BJ (cell line): ENCODE measurements around the gene KCNJ18. TPM values are rescaled to one million over a fixed set of nuclear protein-coding genes. Genes with fewer than 3 reads are reported as not detected.
"Not testable (repeated sequence)": the region's sequence is repeated elsewhere in the genome, so short reads cannot be mapped to it uniquely, and the experiment has no call there.

Experiments used
- CTCF ChIA-PET: fragments of 350-600 bp; formaldehyde crosslinking; extraction: SDS; loops from one replicate; lab custom pipeline; 2021; ENCODE audit warnings: antibody characterized with exemption, inconsistent platforms; lab: Yijun Ruan, JAX
- POLR2A ChIA-PET: fragments of 300-600 bp; sonication (Branson Sonifier 250); formaldehyde crosslinking; extraction: SDS; loops from one replicate; lab custom pipeline; 2021; ENCODE audit warnings: antibody characterized with exemption; lab: Charles Lee
- DNase-seq: peaks from one replicate; pipeline ENCODE4 v3.0.0-alpha.2; 2011; ENCODE audit warnings: low read depth
- H3K27me3 ChIP-seq: 2 replicates; pipeline ENCODE4 v1.6.0; 2011; ENCODE audit warnings: low read length; ENCODE audit not compliant: control insufficient read depth, insufficient read depth
- H3K36me3 ChIP-seq: 2 replicates; pipeline ENCODE4 v1.5.1; 2011; ENCODE audit warnings: low read length; ENCODE audit not compliant: control insufficient read depth, insufficient read depth
- H3K4me3 ChIP-seq: 2 replicates; pipeline ENCODE4 v1.5.1; 2011; ENCODE audit warnings: low read depth, mild to moderate bottlenecking, control low read depth, low read length
- polyA plus RNA-seq: library from polyadenylated mRNA; depleted of rRNA; stranded (reverse); fragments of >200 nt; gene quantifications from 2 replicates; pipeline ENCODE4 v1.2.3, GENCODE V29; 2011
- TF ChIP-seq, protein P1 (sequence below): IDR thresholded peaks from 2 replicates; pipeline ENCODE4 v1.5.1; 2011; ENCODE audit warnings: low read depth, mild to moderate bottlenecking, control low read depth, inconsistent platforms, low read length, moderate library complexity; ENCODE audit not compliant: insufficient read depth

The KCNJ18 gene
- polyA plus RNA-seq, 1 experiment: not detected

DNA sequence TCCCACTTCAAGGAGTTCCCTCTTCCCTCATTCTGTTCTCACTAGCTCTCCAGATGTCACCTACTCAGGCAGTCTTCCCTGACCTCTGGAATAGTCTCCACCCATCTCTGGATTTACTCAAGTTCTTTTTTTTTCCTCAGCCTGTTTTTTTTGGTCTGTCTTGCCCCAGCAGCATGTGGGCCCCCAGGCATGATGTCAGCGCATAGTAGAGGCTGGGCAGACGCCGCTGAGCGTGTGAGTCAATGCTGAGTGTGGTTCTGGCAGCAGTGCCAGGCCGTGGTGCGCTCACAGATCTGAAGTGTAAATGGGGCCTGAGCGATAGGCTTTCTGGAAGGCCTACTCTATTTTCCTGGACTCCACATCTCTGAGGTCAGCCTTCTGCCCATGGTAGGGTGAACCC, 2.7 kb upstream of the KCNJ18 start:
- H3K4me3 ChIP-seq: no peak overlapping the region
- CTCF ChIA-PET: no interaction called here
- no peaks in the 10 kb centered on the region for H3K36me3 ChIP-seq
- no peaks in the 10 kb centered on the region for H3K27me3 ChIP-seq
- POLR2A ChIA-PET: no interaction called here
- TF ChIP-seq, protein P1, sequence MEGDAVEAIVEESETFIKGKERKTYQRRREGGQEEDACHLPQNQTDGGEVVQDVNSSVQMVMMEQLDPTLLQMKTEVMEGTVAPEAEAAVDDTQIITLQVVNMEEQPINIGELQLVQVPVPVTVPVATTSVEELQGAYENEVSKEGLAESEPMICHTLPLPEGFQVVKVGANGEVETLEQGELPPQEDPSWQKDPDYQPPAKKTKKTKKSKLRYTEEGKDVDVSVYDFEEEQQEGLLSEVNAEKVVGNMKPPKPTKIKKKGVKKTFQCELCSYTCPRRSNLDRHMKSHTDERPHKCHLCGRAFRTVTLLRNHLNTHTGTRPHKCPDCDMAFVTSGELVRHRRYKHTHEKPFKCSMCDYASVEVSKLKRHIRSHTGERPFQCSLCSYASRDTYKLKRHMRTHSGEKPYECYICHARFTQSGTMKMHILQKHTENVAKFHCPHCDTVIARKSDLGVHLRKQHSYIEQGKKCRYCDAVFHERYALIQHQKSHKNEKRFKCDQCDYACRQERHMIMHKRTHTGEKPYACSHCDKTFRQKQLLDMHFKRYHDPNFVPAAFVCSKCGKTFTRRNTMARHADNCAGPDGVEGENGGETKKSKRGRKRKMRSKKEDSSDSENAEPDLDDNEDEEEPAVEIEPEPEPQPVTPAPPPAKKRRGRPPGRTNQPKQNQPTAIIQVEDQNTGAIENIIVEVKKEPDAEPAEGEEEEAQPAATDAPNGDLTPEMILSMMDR: no peak
- DNase-seq: peak; percentile 70

DNA sequence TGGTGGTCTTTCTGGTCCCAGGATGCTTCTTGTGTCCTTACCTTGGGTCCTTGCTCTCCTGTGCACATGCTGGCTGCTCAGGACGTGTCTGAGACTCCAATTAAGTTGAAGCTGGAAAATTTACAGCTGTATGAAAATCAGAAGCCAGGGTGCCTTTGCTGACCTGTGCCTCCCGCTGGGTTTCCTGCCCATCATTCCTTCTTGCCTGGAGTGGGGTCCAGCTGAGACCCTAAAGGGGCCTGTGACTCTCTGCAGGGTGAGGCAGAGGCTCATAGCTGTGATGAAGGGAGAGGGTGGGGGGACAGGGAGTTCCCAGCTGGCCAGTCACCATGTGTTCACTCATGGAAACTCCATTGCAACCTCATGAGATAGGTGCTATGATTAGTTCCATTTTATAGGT, 1.5 kb upstream of the KCNJ18 start:
- DNase-seq, CTCF ChIA-PET, POLR2A ChIA-PET, H3K27me3 ChIP-seq, H3K36me3 ChIP-seq, H3K4me3 ChIP-seq: not testable (repeated sequence)

DNA sequence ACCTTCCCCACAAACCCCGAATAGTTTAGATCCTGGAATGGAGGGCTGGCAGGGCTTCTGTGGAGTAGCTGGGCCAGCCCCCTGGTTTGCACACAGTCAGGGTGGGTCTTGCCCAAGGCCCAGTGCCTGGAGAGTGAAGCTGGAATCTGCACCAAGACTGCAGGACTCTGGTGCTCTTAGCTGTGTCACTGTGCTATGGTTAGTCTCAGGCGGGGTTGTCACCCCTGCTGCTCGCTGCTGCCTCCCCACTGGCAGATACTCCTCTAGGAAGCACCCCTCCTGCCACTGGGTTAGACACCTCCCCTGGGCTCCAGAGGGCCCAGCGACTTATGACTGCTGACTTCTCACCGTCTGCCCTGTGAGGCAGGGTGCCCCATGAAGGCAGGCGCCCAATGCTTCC, 842 bp upstream of the KCNJ18 start:
- CTCF ChIA-PET, POLR2A ChIA-PET, H3K27me3 ChIP-seq: not testable (repeated sequence)

DNA sequence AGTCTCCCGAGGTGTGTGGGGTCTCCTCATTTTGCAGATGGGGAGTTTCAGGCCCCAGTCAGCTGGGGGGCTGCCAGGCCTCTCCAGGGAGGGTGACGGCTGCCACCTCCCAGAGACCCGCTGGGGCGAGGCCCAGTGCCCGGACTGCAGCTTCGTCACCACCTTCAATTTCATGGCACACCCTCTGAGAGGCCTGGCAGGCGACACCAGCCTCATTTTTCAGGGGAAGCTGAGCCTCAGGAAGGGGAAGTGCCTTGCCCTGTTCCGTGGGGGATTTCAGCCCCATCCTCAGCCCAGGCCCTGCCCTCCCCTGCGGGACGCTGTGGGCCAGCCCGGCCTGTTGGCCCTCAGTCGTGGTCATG, 362 bp downstream of the KCNJ18 start:
- CTCF ChIA-PET, DNase-seq, H3K4me3 ChIP-seq, H3K36me3 ChIP-seq, H3K27me3 ChIP-seq, POLR2A ChIA-PET: not testable (repeated sequence)

More for the DNA sequence above, 842 bp upstream of the KCNJ18 start:
- not testable (repeated sequence) for DNase-seq, H3K4me3 ChIP-seq, H3K36me3 ChIP-seq

DNA sequence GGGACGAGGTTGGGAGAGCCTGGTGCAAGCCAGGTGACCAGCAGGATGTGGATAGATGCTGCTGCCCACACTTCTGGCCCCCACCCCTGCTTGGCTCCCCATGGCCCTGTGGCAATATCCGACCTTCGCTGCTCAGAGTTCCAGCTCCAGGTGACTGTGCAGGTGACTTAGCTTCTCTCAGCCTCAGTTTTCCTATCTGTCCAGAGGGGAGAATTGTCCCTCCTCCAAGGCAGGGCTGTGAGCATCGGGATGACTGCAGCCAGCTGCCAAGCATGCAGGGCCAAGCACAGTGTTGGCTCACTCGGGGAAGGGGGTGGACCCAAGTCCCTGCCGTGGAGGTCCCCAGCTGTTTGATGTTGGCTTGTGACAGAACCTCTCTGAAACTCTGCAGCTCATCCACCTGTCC, 1.1 kb downstream of the KCNJ18 start:
- H3K27me3 ChIP-seq, DNase-seq, CTCF ChIA-PET, H3K4me3 ChIP-seq, POLR2A ChIA-PET, H3K36me3 ChIP-seq: not testable (repeated sequence)

DNA sequence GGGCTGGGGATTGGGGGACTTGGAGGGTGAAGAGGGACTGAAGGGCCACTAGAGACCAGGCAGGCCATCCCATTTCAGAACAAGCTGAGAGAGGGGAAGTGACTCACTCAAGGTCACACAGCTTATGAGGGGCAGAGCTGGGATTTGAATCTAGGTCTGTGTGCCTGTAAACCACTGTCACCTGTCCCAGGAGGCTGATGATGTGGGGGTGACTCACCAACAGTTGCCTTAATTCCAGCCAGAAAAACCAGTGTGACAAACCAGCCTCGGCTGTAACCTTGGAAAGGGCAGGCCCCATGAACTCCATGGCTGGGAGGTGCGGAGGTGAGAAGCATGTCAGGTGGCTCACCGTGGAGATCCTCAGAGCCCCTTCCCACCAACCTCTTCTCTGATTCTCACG, 1.6 kb downstream of the KCNJ18 start:
- POLR2A ChIA-PET, CTCF ChIA-PET, H3K27me3 ChIP-seq, DNase-seq, H3K36me3 ChIP-seq, H3K4me3 ChIP-seq: not testable (repeated sequence)

DNA sequence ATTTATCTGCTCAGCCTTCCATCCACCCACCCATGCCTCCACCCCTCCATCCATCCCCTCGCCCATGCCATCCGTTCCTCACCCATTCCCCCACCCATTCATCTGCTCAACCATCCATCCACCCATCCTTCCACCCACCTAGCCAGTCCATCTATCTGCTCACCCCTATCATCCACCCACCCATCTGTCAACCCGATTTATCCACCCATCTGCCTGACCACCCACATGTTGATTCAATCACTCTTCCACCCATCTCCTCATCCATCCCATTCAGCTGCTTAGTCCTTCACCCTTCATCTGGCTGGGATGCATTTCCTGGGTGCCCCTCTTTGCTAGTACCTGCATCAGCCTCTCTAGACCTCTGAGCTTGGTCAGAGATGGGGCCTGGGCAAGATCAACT, 3.9 kb downstream of the KCNJ18 start:
- not testable (repeated sequence) for DNase-seq, H3K27me3 ChIP-seq

DNA sequence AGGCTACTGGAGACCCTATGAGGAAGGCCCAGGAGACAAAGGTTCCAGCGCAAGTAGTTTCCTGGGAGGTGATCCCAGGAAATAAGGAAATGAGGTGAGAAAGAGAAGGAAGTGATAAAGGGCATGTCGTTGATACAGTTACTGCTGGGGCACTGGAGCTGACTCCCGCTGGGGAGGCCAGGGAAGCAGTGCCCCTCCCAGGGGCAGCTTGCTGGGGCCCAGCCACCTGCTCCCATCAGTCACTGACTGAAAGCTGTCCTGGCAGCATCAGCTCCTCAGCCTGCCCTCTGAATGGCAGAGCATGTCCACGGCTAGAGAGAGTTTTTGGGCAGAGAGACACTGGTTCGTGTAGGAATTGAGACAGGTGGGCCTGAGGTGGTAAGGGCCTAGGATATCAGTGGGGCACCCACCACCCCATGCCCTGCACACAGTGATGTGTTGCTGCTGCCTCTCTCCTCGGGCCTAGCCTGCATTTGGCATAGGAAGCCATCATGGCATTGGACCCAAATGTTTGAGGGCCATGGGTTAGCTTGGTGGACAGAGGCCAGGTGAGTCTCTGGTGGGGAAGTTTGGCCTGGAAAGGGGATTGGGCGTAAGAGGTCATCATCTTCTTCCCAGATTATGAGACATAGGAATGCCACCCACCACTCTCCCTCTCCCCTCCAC, 4.7 kb downstream of the KCNJ18 start:
- CTCF ChIA-PET, H3K27me3 ChIP-seq, POLR2A ChIA-PET, H3K36me3 ChIP-seq, H3K4me3 ChIP-seq, DNase-seq: not testable (repeated sequence)

More for the DNA sequence above, 3.9 kb downstream of the KCNJ18 start:
- POLR2A ChIA-PET, H3K36me3 ChIP-seq, CTCF ChIA-PET, H3K4me3 ChIP-seq: not testable (repeated sequence)

DNA sequence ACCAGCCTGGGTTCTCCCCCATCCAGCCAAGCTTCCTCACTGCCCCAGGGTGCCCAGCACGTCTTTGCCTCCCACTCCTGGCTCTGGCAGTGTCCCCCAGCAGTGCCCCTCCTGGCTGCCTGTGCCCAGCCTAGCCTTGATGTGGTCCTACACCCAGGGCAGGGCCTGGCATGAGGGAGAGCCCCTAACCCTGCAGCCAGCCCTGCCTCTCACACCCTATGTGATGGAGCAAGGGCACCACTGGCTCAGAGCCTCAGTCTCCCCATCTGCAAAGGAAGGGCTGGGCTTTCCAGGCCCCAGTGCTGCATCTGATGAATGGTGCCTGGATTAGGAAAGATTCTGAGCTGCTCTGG, 5.2 kb downstream of the KCNJ18 start:
- DNase-seq, H3K36me3 ChIP-seq, POLR2A ChIA-PET, H3K4me3 ChIP-seq, CTCF ChIA-PET, H3K27me3 ChIP-seq: not testable (repeated sequence)

DNA sequence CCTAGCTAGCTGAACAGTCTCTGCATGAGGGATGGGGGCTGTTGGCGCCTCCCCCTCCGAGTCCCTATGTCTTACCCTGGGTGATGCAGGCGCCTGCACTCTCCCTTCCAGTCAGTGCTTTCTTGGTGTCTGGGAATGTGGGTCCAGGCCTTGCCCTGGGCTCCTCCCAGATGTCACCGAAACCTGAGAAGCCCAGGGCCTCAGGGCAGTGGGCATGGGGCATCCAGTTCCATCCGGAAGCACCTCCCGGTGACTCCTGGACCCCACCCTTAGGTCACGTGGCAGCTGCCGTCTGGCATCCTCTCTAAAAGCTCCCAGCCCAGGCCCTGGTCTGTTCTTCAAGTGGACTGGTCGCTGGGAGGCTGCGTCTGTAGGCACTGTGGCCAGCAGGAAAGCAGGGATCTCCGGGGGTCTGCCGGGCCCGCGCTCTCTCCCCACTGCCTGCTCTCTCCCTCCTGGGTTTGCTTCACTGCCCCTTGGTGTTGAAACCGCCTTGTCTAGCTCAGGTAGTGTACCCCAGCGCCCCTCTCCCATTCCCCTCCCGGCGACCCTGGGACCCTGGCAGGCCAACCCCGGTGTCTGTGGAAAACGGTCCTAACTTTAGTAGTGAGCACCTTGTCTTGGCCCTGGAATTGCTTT, 6.2 kb downstream of the KCNJ18 start:
- POLR2A ChIA-PET, H3K4me3 ChIP-seq, CTCF ChIA-PET, DNase-seq, H3K36me3 ChIP-seq, H3K27me3 ChIP-seq: not testable (repeated sequence)

DNA sequence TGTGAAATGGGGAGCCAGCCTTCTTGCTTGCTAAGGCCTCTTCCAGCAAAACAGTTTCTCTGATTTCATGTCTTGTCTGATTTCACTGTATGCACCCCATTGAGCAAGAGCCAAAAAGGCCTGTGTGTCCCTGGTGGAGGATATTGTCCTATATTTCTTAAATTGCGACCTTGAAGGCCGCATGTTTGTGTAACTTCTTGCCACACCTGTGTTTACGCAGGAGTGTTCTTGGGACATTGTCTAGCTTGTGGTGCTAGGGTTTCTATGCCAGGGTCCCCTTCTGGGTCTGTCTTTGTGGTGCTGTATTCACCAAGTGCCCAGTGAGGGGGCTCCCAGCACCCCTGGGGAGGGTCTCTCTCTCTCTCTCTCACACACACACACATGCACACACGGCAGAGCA, 6.8 kb downstream of the KCNJ18 start:
- POLR2A ChIA-PET, H3K36me3 ChIP-seq, H3K4me3 ChIP-seq, CTCF ChIA-PET, DNase-seq, H3K27me3 ChIP-seq: not testable (repeated sequence)

DNA sequence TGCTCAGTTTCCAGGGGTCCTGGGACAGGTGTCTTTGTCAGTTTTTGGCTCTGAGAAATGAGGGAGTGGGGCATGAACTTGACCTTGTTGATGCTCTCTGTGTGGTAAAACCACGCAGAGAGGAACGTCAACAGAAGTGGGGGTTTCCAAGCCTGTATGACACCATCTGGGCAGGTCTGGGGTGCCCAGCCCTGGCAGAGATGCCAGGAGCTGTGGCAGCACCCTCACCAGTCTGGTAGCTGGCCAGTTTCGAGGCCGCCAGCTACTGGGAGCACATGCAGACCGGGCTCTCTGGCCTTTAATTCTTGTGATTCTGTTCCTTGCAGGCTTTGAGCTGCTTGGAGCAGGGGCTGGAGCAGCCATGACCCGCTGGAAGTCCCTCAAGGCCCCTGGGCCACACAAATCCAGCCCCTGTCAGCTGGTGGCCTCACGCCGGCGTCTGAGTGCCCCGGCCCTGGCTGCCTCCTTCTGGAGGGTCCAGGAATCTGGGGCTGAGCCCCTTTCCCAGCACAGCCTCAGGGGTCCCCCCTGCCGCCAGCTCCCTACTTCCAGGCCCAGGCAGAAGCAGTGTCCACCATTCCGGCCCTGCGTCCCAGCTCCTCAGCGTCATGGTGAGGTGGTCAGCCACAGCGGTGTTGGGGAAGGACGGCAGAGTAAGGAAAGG, 7.4 kb downstream of the KCNJ18 start:
- POLR2A ChIA-PET, H3K4me3 ChIP-seq, CTCF ChIA-PET, H3K36me3 ChIP-seq, H3K27me3 ChIP-seq, DNase-seq: not testable (repeated sequence)
